ENCODE measurements around the gene CHRNA7. TPM values are rescaled to one million over a fixed set of nuclear protein-coding genes. Genes with fewer than 3 reads are reported as not detected.

The CHRNA7 gene
- total and polyA plus RNA-seq, 9 of the 15 experiments (the other 6 are each of a cell fraction or from before 2014, with no cell fraction given), result 0.04 TPM; not detected in 8

DNA sequence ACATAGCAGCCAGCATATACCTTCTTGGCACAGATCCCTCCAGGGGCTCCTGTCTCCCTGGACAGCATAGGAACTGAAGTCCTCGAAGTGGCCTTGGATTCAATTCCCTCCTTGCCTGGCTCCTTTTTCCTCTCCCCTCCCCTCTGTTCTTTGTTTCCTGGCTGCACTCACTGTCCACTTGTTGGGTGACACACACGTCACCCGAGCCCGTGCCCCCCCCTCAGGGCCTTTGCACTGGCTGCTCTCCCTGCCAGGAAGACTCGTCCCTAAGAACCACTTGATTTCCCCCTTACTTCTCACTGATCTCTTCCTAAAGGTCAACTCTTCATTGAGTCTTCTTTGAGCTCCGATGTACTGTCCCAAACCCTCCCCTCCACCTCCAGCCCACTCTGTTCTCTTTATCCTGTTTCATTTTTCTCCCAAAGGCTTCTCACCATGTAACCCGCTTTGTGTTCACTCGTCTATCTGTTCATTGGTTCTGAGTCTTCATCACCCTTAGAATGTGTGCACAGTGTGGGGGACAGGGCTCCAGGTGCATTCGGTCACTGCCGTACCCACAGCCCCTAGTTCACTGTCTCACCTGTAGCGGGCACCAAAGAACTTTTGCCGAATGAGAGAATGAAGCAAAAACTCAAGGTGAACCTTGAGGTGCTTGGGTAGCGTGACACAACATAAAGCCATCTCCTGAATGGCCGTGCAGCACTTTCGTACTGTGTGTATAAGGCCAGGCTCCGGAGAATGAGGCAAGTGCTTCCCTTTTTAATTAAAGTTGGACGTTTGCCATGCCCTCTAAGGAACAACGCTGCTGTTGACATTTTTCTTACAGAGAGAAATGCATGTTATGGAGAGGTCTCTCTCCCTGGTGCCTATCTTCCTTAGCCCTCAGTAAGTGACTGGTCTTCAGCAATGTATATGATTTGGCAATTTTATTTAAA, 74.0 kb downstream of the CHRNA7 start (continued):
- TF ChIP-seq, protein P1, sequence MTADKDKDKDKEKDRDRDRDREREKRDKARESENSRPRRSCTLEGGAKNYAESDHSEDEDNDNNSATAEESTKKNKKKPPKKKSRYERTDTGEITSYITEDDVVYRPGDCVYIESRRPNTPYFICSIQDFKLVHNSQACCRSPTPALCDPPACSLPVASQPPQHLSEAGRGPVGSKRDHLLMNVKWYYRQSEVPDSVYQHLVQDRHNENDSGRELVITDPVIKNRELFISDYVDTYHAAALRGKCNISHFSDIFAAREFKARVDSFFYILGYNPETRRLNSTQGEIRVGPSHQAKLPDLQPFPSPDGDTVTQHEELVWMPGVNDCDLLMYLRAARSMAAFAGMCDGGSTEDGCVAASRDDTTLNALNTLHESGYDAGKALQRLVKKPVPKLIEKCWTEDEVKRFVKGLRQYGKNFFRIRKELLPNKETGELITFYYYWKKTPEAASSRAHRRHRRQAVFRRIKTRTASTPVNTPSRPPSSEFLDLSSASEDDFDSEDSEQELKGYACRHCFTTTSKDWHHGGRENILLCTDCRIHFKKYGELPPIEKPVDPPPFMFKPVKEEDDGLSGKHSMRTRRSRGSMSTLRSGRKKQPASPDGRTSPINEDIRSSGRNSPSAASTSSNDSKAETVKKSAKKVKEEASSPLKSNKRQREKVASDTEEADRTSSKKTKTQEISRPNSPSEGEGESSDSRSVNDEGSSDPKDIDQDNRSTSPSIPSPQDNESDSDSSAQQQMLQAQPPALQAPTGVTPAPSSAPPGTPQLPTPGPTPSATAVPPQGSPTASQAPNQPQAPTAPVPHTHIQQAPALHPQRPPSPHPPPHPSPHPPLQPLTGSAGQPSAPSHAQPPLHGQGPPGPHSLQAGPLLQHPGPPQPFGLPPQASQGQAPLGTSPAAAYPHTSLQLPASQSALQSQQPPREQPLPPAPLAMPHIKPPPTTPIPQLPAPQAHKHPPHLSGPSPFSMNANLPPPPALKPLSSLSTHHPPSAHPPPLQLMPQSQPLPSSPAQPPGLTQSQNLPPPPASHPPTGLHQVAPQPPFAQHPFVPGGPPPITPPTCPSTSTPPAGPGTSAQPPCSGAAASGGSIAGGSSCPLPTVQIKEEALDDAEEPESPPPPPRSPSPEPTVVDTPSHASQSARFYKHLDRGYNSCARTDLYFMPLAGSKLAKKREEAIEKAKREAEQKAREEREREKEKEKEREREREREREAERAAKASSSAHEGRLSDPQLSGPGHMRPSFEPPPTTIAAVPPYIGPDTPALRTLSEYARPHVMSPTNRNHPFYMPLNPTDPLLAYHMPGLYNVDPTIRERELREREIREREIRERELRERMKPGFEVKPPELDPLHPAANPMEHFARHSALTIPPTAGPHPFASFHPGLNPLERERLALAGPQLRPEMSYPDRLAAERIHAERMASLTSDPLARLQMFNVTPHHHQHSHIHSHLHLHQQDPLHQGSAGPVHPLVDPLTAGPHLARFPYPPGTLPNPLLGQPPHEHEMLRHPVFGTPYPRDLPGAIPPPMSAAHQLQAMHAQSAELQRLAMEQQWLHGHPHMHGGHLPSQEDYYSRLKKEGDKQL (CRISPR knock-in tag; IDR thresholded peaks at IDR 0.05; ENCODE audit: borderline replicate concordance), result no peak
- TF ChIP-seq ZNF224 (CRISPR knock-in tag; IDR thresholded peaks at IDR 0.05), result no peak
- TF ChIP-seq ZKSCAN3 (CRISPR knock-in tag; IDR thresholded peaks at IDR 0.05), result no peak
- no peak for TF ChIP-seq PHB2 (IDR thresholded peaks at IDR 0.05; ENCODE audit: low read depth)
- TF ChIP-seq ATF6 (CRISPR knock-in tag; IDR thresholded peaks at IDR 0.05), result no peak
- TF ChIP-seq ZBTB7A (IDR thresholded peaks at IDR 0.05; ENCODE audit: borderline replicate concordance, control insufficient read depth, low read depth, low read length), result no peak
- TF ChIP-seq TSC22D4 (tag; IDR thresholded peaks at IDR 0.05), result no peak

All from K562 (cell line).